Psoas muscle (tissue), 8 donors: Measurements from ENCODE around the gene EPHA1. TPM values are rescaled to one million over a fixed set of nuclear protein-coding genes. Genes with fewer than 3 reads are reported as not detected.
"Not testable (repeated sequence)": the region's sequence is repeated elsewhere in the genome, so short reads cannot be mapped to it uniquely, and the experiment has no call there.

Experiments
- ATAC-seq, 4 donors: fragments of 200-7000 bp; cut with Tn5 transposase; one replicate each; pipeline ENCODE4 v1.9.1; 2020; ENCODE audit warnings: moderate library complexity in 3 of 4, mild to moderate bottlenecking in 2 of 4
- DNase-seq, 2 donors: peaks; one replicate each; pipeline ENCODE4 v3.0.0-alpha.2; 2020
- H3K27ac ChIP-seq: fragments of 200-600 bp; one replicate; pipeline ENCODE4 v1.8.0; 2022
- H3K27me3 ChIP-seq, 3 donors: fragments of 200-600 bp in 1 of 3; one replicate each; pipeline versions ENCODE4 v1.6.1 to v1.8.0; 2013 to 2022; ENCODE audit warnings: low read length in 2 of 3, mild to moderate bottlenecking in 2 of 3, moderate library complexity in 1 of 3; ENCODE audit not compliant: insufficient read depth in 3 of 3
- H3K36me3 ChIP-seq, 2 donors: fragments of 200-600 bp in 1 of 2; one replicate each; pipeline versions ENCODE4 v1.6.1 to v1.8.0; 2013 to 2022; ENCODE audit warnings: low read depth in 1 of 2, mild to moderate bottlenecking in 1 of 2, moderate library complexity in 1 of 2; ENCODE audit not compliant: insufficient read depth in 1 of 2
- H3K4me1 ChIP-seq: fragments of 200-600 bp; one replicate; pipeline ENCODE4 v1.8.0; 2022
- H3K4me3 ChIP-seq: fragments of 200-600 bp; one replicate; pipeline ENCODE4 v1.8.0; 2022; ENCODE audit warnings: mild to moderate bottlenecking
- H3K9me3 ChIP-seq: fragments of 200-600 bp; one replicate; pipeline ENCODE4 v1.8.0; 2022
- WGBS, 3 donors: extraction: QIAGEN DNeasy Blood & Tissue Kit; methylation state at CpG; one replicate each; pipeline versions ENCODE4 v1.1.6 to v1.1.7; 2013; 5-methylcytosine and 5-hydroxymethylcytosine counted together
- intact Hi-C, 2 donors: fragments of 100-400 bp; cut with DNase I; formaldehyde crosslinking; loops; one replicate each; pipeline versions ENCODE4 v1.11.0 to v1.14.2; 2022
- polyA plus RNA-seq, 3 donors: library from polyadenylated mRNA; stranded (reverse); fragments of 200-250 nt; gene quantifications; one replicate each; pipeline ENCODE4 v1.2.3, GENCODE V29; 2013
- total RNA-seq, 4 donors: library from RNA; stranded (reverse); fragmentation: NEBNext Ultra II Directional in 2 of 4; extraction: Animal tissue kit (Norgen Biotek cat#: 25700) in 2 of 4; gene quantifications; one replicate each; pipeline versions ENCODE4 v1.2.1 to v1.2.4, GENCODE V29; 2021 to 2023
- TF ChIP-seq, protein P1 (sequence below): fragments of 200-600 bp; IDR thresholded peaks from one replicate; pipeline ENCODE4 v1.8.0; 2022; ENCODE audit warnings: antibody characterized with exemption
- donor health status: healthy with polysubstance abuse.
- donor health status: DM: no; HTN: no; CAD: no; lungs with moderate emphysema.
- donor health status: Bipolar disorder and iron deficiency.
- donor health status: healthy.
- donor health status: DM: yes; HTN: yes; CAD: no.
- donor health status: DM: no; HTN: no; CAD: no.
- donor health status: DM: no; HTN: no; CAD: no.
- donor health status: DM: yes; HTN: yes; CAD: no.

EPHA1 gene
- total and polyA plus RNA-seq, 7 donors = 0.07 to 0.38 (median 0.20) TPM; not detected in 3

- 58 to 73% (median 64%) methylated on average over 11 of the region's 11 CpGs for WGBS, 3 donors
- H3K4me1 ChIP-seq = no peaks in the 10 kb centered on the region
- intact Hi-C loops = loop anchor here in 1 of 2 donors (5.0 kb wide), 1 partner anchor 37 kb away; the partner anchor contains the start of gene ZYX
- DNase-seq = no peak
- TF ChIP-seq, protein P1, sequence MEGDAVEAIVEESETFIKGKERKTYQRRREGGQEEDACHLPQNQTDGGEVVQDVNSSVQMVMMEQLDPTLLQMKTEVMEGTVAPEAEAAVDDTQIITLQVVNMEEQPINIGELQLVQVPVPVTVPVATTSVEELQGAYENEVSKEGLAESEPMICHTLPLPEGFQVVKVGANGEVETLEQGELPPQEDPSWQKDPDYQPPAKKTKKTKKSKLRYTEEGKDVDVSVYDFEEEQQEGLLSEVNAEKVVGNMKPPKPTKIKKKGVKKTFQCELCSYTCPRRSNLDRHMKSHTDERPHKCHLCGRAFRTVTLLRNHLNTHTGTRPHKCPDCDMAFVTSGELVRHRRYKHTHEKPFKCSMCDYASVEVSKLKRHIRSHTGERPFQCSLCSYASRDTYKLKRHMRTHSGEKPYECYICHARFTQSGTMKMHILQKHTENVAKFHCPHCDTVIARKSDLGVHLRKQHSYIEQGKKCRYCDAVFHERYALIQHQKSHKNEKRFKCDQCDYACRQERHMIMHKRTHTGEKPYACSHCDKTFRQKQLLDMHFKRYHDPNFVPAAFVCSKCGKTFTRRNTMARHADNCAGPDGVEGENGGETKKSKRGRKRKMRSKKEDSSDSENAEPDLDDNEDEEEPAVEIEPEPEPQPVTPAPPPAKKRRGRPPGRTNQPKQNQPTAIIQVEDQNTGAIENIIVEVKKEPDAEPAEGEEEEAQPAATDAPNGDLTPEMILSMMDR = no peak
- peaks cover 0 to 6% (median 2%) of the 10 kb centered on the region in 3 donors for H3K27me3 ChIP-seq
- no peak overlapping the region for H3K4me3 ChIP-seq
- H3K36me3 ChIP-seq = no peaks in the 10 kb centered on the region
- no peak for ATAC-seq
- no peak overlapping the region for H3K27ac ChIP-seq
- H3K9me3 ChIP-seq = no peaks in the 10 kb centered on the region
Measured at GRCh38 chr7:143418681-143419458, 10.2 kb upstream of the EPHA1 start.

DNA sequence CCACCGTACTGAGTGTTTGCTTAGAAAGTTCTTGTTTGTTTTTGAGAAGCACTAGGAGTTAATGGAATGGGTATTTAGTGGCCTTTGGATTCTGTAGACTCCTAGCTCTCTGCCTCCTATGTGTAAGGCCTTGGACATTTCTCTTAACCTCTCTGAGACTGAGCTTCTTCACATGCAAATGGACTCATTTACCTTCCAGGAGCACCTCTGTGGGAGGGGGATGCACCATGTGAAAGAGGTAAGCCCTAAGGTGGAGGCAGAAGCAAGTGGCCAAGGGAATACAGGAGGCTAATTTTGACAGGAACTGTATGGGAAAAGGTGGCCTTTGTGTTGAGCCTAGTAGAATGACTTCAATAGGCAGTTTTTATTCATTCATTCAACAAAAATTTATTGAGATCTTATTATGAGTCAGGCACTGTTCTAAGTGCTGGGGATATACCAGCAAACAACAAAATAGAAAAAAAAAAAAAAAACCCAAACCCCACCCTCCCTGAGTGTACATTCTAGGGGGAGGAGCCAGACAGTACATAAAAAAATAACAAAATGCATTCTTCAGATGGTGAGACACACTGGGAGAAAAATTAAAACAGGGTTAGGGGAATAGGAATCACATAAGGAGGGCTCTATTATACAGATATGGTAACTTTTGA, 9.2 kb upstream of the EPHA1 start:
- no peaks in the 10 kb centered on the region for H3K9me3 ChIP-seq
- H3K27ac ChIP-seq = no peak overlapping the region
- TF ChIP-seq, protein P1 = no peak
- intact Hi-C loops = loop anchor here (1.0 to 5.0 kb wide), 4 partner anchors 36 to 177 kb away; partner anchors contain the start of gene ZYX (in 2 of the 2)
- ATAC-seq (no peak), DNase-seq (no peak)
- peaks cover 0 to 6% (median 0%) of the 10 kb centered on the region in 3 donors for H3K27me3 ChIP-seq
- H3K4me3 ChIP-seq = no peak overlapping the region
- H3K36me3 ChIP-seq = no peaks in the 10 kb centered on the region
- WGBS, 3 donors = 27 to 60% (median 52%) methylated on average over 1 of the region's 1 CpG
- H3K4me1 ChIP-seq = no peaks in the 10 kb centered on the region

DNA sequence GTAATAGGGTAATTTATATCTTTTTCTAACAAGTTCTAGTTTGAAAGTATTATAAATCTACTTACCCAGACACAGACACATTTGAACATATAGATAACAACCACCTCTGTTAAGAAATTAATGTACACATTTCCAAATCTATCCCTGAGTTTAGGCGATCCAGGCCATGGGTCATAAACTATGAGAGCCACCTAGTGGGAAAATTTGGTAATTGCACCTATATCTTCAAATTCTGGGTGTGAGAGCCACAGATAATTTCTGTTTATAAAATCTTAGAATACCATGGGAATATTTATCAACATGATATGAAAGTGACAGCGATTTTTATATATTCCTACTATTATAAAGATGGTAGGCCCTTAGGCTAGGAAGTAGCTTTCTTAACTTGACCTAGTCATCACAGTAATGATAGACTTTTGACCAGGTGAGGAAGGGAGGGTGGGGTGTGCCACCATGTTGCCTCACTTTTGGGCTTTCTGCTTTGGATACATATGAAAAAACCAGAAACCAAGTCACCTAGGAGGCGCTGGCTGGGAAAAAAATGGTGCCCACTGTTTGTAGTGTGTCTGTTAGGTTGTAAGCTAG, 8.0 kb upstream of the EPHA1 start:
- WGBS, 3 donors = 1 to 6% (median 3%) methylated on average over 3 of the region's 3 CpGs
- no peaks in the 10 kb centered on the region for H3K9me3 ChIP-seq
- TF ChIP-seq, protein P1 = peak; percentile 88
- no peaks in the 10 kb centered on the region for H3K36me3 ChIP-seq
- intact Hi-C loops = loop anchor here (1.0 to 5.0 kb wide), 4 partner anchors 34 to 176 kb away; partner anchors contain the start of gene ZYX (in 2 of the 2)
- H3K27ac ChIP-seq = no peak overlapping the region
- H3K27me3 ChIP-seq = peaks cover 0 to 6% (median 0%) of the 10 kb centered on the region in 3 donors
- ATAC-seq (peak in 3 of 4 donors; percentile 59 to 76 (median 60)), DNase-seq (no peak)
- H3K4me3 ChIP-seq = no peak overlapping the region
- H3K4me1 ChIP-seq = no peaks in the 10 kb centered on the region

- DNase-seq = no peak
- no peak for ATAC-seq
- no peak overlapping the region for H3K27ac ChIP-seq
- H3K4me3 ChIP-seq = no peak overlapping the region
- H3K9me3 ChIP-seq = no peaks in the 10 kb centered on the region
- TF ChIP-seq, protein P1 = no peak
- H3K36me3 ChIP-seq = no peaks in the 10 kb centered on the region
- WGBS, 3 donors = 76 to 84% (median 84%) methylated on average over 8 of the region's 8 CpGs
- peaks cover 0 to 6% (median 0%) of the 10 kb centered on the region in 3 donors for H3K27me3 ChIP-seq
- intact Hi-C loops = loop anchor here (2.0 to 5.0 kb wide), 3 partner anchors 34 to 175 kb away; partner anchors contain the start of gene ZYX (in 2 of the 2)
- no peaks in the 10 kb centered on the region for H3K4me1 ChIP-seq
Measured at GRCh38 chr7:143415742-143416397, 7.2 kb upstream of the EPHA1 start.

- not testable (repeated sequence) for H3K4me1 ChIP-seq, H3K27me3 ChIP-seq, H3K36me3 ChIP-seq, H3K4me3 ChIP-seq, ATAC-seq, H3K27ac ChIP-seq, H3K9me3 ChIP-seq, DNase-seq
- intact Hi-C loops = loop anchor here in 1 of 2 donors (5.0 kb wide), 1 partner anchor 33 kb away; the partner anchor contains the start of gene ZYX
- 87 to 95% (median 93%) methylated on average over 7 of the region's 7 CpGs for WGBS, 3 donors
Measured at GRCh38 chr7:143415209-143415608, 6.6 kb upstream of the EPHA1 start.
